ENCODE results near the gene ASXL1. TPM values are rescaled to one million over a fixed set of nuclear protein-coding genes. Genes with fewer than 3 reads are reported as not detected.

The ASXL1 gene
- total RNA-seq, 1 experiment from 2014 or later, result 22.7 TPM

- TF ChIP-seq ZNF671 (CRISPR knock-in tag; IDR thresholded peaks at IDR 0.05), result no peak
- no peak for TF ChIP-seq ZMAT4 (CRISPR knock-in tag; IDR thresholded peaks at IDR 0.05)
- TF ChIP-seq MXD4 (CRISPR knock-in tag; IDR thresholded peaks at IDR 0.05; ENCODE audit: borderline replicate concordance), result no peak
- TF ChIP-seq FOXK1 (CRISPR knock-in tag; IDR thresholded peaks at IDR 0.05), result no peak
Measured at GRCh38 chr20:32463642-32464400, 105.7 kb downstream of the ASXL1 start (continued).

GRCh38 chr20:32464401-32465091, 106.4 kb downstream of the ASXL1 start:
- ChIA-PET POLR2A (no interaction called here), CTCF (no interaction called here)
- no peak for TF ChIP-seq FOXP4 (CRISPR knock-in tag; IDR thresholded peaks at IDR 0.05)
- TF ChIP-seq ZNF512 (CRISPR knock-in tag; IDR thresholded peaks at IDR 0.05; ENCODE audit: borderline replicate concordance), result no peak
- no peak for TF ChIP-seq ZNF671 (CRISPR knock-in tag; IDR thresholded peaks at IDR 0.05)
- no peak for TF ChIP-seq SP1 (CRISPR knock-in tag; conservative IDR thresholded peaks at IDR 0.05)
- no peak for TF ChIP-seq ZNF232 (CRISPR knock-in tag; IDR thresholded peaks at IDR 0.05)
- TF ChIP-seq ZNF416 (CRISPR knock-in tag; IDR thresholded peaks at IDR 0.05), result no peak
- TF ChIP-seq PRDM15 (CRISPR knock-in tag; IDR thresholded peaks at IDR 0.05), result no peak
- no peak for TF ChIP-seq ARID4B (CRISPR knock-in tag; IDR thresholded peaks at IDR 0.05; ENCODE audit: borderline replicate concordance)
- TF ChIP-seq OVOL2 (CRISPR knock-in tag; IDR thresholded peaks at IDR 0.05; ENCODE audit: borderline replicate concordance), result no peak
- no peak for TF ChIP-seq USF1 (CRISPR knock-in tag; IDR thresholded peaks at IDR 0.05)
- no peak for TF ChIP-seq MYBL2 (CRISPR knock-in tag; IDR thresholded peaks at IDR 0.05)
- no peak for TF ChIP-seq ATF6 (CRISPR knock-in tag; IDR thresholded peaks at IDR 0.05)
- TF ChIP-seq CDX4 (CRISPR knock-in tag; IDR thresholded peaks at IDR 0.05; ENCODE audit: borderline replicate concordance), result no peak
- Mint-ChIP-seq H3K27ac (peak overlapping the region; percentile 84), H3K9me3 (no peaks in the 10 kb centered on the region), H3K4me3 (no peak overlapping the region), H3K4me1 (peaks cover 7% of the 10 kb centered on the region), H3K27me3 (ENCODE audit: low read depth) (no peaks in the 10 kb centered on the region), H3K36me3 (no peaks in the 10 kb centered on the region)
- DNase-seq (ENCODE audit: low spot score), result no peak
- no peak for ATAC-seq
